ENCODE data around the gene PLRG1. TPM values are rescaled to one million over a fixed set of nuclear protein-coding genes. Genes with fewer than 3 reads are reported as not detected.

The PLRG1 gene
- polyA plus RNA-seq, 1 experiment = 98.6 TPM

DNA sequence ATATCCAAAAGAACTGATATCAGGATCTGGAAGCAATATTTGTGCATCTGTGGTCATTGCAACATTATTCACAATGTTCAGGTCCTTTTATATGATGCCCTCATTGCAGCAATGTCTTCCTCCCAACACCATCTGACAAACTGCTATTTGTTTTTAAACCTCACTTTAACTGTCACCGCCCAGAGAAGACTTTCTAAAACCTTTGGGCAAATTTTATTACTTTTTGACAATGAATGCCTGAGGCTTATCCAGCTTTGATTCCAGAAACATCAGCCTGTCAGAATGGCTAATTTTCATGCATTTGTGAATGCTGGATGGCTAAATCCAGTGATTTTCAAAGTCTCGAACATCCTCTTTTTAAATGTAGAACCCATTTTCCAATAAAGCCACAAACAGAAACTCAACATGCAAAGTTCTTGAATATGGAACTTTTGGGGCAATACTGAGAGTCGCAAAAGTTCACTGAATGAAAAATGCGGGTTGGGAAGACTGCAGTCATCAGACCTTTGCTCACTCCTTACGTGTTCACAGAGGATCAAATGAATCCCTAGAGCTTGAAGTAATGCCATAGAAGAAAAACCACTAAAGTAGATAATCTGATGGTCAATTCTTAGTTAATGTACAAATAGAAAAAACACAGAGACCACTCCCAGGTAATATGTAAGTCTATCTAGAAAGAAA, 23.1 kb upstream of the PLRG1 start:
- Histone ChIP-seq H3K4me3 (ENCODE audit: low read depth, low read length) (no peak overlapping the region), H3K27me3 (ENCODE audit: control insufficient read depth, insufficient read depth, low read length) (no peaks in the 10 kb centered on the region), H3K36me3 (ENCODE audit: control insufficient read depth, insufficient read depth, low read length) (no peaks in the 10 kb centered on the region)
- no peak for DNase-seq (ENCODE audit: low read depth)
- ChIA-PET POLR2A (no interaction called here), CTCF (interaction anchor here (1.2 kb wide), 1 partner anchor 14 kb away, joined by 6 read pairs; no protein-coding TSS in a partner anchor)
- TF ChIP-seq, protein P1, sequence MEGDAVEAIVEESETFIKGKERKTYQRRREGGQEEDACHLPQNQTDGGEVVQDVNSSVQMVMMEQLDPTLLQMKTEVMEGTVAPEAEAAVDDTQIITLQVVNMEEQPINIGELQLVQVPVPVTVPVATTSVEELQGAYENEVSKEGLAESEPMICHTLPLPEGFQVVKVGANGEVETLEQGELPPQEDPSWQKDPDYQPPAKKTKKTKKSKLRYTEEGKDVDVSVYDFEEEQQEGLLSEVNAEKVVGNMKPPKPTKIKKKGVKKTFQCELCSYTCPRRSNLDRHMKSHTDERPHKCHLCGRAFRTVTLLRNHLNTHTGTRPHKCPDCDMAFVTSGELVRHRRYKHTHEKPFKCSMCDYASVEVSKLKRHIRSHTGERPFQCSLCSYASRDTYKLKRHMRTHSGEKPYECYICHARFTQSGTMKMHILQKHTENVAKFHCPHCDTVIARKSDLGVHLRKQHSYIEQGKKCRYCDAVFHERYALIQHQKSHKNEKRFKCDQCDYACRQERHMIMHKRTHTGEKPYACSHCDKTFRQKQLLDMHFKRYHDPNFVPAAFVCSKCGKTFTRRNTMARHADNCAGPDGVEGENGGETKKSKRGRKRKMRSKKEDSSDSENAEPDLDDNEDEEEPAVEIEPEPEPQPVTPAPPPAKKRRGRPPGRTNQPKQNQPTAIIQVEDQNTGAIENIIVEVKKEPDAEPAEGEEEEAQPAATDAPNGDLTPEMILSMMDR (IDR thresholded peaks at IDR 0.05; ENCODE audit: insufficient read depth, low read depth, low read length) = no peak

DNA sequence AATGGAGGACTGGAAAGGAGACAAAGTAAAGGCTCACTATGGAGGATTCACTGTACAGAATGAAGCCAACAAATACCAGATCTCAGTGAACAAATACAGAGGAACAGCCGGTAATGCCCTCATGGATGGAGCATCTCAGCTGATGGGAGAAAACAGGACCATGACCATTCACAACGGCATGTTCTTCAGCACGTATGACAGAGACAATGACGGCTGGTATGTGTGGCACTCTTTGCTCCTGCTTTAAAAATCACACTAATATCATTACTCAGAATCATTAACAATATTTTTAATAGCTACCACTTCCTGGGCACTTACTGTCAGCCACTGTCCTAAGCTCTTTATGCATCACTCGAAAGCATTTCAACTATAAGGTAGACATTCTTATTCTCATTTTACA, 19.4 kb upstream of the PLRG1 start:
- DNase-seq (ENCODE audit: low read depth) = no peak
- POLR2A ChIA-PET = no interaction called here
- no peaks in the 10 kb centered on the region for H3K27me3 ChIP-seq (ENCODE audit: control insufficient read depth, insufficient read depth, low read length)
- no peak overlapping the region for H3K4me3 ChIP-seq (ENCODE audit: low read depth, low read length)
- H3K36me3 ChIP-seq (ENCODE audit: control insufficient read depth, insufficient read depth, low read length) = no peaks in the 10 kb centered on the region
- CTCF ChIA-PET = interaction anchor here (1.2 to 2.8 kb wide), 2 partner anchors 11 to 68 kb away, joined by 4 to 12 read pairs; no protein-coding TSS in a partner anchor
- TF ChIP-seq, protein P1 (IDR thresholded peaks at IDR 0.05; ENCODE audit: insufficient read depth, low read depth, low read length) = no peak

DNA sequence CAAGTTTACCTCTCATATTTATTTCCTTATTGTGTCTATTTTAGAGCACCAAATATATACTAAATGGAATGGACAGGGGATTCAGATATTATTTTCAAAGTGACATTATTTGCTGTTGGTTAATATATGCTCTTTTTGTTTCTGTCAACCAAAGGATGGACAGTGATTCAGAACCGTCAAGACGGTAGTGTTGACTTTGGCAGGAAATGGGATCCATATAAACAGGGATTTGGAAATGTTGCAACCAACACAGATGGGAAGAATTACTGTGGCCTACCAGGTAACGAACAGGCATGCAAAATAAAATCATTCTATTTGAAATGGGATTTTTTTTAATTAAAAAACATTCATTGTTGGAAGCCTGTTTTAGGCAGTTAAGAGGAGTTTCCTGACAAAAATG, 18.8 kb upstream of the PLRG1 start:
- CTCF ChIA-PET = interaction anchor here (2.8 kb wide), 1 partner anchor 10 kb away, joined by 12 read pairs; no protein-coding TSS in a partner anchor
- H3K4me3 ChIP-seq (ENCODE audit: low read depth, low read length) = no peak overlapping the region
- POLR2A ChIA-PET = no interaction called here
- H3K36me3 ChIP-seq (ENCODE audit: control insufficient read depth, insufficient read depth, low read length) = no peaks in the 10 kb centered on the region
- no peak for DNase-seq (ENCODE audit: low read depth)
- no peaks in the 10 kb centered on the region for H3K27me3 ChIP-seq (ENCODE audit: control insufficient read depth, insufficient read depth, low read length)
- TF ChIP-seq, protein P1 (IDR thresholded peaks at IDR 0.05; ENCODE audit: insufficient read depth, low read depth, low read length) = no peak

DNA sequence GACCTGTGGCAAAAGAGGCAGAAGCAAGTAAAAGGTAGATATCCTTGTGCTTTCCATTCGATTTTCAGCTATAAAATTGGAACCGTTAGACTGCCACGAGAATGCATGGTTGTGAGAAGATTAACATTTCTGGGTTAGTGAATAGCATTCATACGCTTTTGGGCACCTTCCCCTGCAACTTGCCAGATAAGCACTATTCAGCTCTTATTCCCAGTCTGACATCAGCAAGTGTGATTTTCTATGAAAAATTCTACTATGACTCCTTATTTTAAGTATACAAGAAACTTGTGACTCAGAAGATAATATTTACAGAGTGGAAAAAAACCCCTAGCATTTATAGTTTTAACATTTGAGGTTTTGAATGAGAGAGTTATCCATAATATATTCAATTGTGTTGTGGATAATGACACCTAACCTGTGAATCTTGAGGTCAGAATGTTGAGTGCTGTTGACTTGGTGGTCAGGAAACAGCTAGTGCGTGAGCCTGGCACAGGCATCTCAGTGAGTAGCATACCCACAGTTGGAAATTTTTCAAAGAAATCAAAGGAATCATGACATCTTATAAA, 16.5 kb upstream of the PLRG1 start:
- CTCF ChIA-PET = interaction anchor here (1.7 kb wide), 2 partner anchors 8 to 11 kb away, joined by 4 to 5 read pairs; no protein-coding TSS in a partner anchor
- TF ChIP-seq, protein P1 (IDR thresholded peaks at IDR 0.05; ENCODE audit: insufficient read depth, low read depth, low read length) = no peak
- Histone ChIP-seq H3K36me3 (ENCODE audit: control insufficient read depth, insufficient read depth, low read length) (no peaks in the 10 kb centered on the region), H3K27me3 (ENCODE audit: control insufficient read depth, insufficient read depth, low read length) (no peaks in the 10 kb centered on the region), H3K4me3 (ENCODE audit: low read depth, low read length) (no peak overlapping the region)
- POLR2A ChIA-PET = no interaction called here
- DNase-seq (ENCODE audit: low read depth) = no peak

DNA sequence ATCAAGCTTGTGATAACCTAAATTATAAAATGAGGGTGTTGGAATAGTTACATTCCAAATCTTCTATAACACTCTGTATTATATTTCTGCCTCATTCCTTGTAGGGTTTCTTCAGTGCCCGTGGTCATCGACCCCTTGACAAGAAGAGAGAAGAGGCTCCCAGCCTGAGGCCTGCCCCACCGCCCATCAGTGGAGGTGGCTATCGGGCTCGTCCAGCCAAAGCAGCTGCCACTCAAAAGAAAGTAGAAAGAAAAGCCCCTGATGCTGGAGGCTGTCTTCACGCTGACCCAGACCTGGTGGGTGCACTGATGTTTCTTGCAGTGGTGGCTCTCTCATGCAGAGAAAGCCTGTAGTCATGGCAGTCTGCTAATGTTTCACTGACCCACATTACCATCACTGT, 15.5 kb upstream of the PLRG1 start:
- Histone ChIP-seq H3K4me3 (ENCODE audit: low read depth, low read length) (no peak overlapping the region), H3K36me3 (ENCODE audit: control insufficient read depth, insufficient read depth, low read length) (no peaks in the 10 kb centered on the region), H3K27me3 (ENCODE audit: control insufficient read depth, insufficient read depth, low read length) (no peaks in the 10 kb centered on the region)
- DNase-seq (ENCODE audit: low read depth) = no peak
- POLR2A ChIA-PET = no interaction called here
- TF ChIP-seq, protein P1 (IDR thresholded peaks at IDR 0.05; ENCODE audit: insufficient read depth, low read depth, low read length) = no peak
- CTCF ChIA-PET = interaction anchor here (1.7 kb wide), 2 partner anchors 9 to 13 kb away, joined by 4 to 7 read pairs; no protein-coding TSS in a partner anchor
